HEK293 (cell line): ENCODE data around the gene MICAL3.

ENCODE experiments used
- CTCF ChIA-PET: fragments of 350-600 bp; formaldehyde crosslinking; extraction: SDS; loops from one replicate; lab custom pipeline; 2021; ENCODE audit warnings: antibody characterized with exemption; lab: Yijun Ruan, JAX
- POLR2A ChIA-PET: fragments of 300-600 bp; formaldehyde crosslinking; extraction: SDS; loops from one replicate; lab custom pipeline; 2020; ENCODE audit warnings: antibody characterized with exemption, inconsistent platforms; lab: Yijun Ruan, JAX
- H3K27ac ChIP-seq: fragments of 200-500 bp; sonication (Bioruptor generic); 2 replicates; pipeline ENCODE4 v1.5.1; 2014; ENCODE audit warnings: low read depth, low read length, control low read depth, inconsistent platforms; ENCODE audit errors: extremely low read depth
- H3K36me3 ChIP-seq, 2 experiments: fragments of 200-500 bp in 1 of 2; sonication (Bioruptor generic) in 1 of 2; 1 replicate in 1 of 2; 2 replicates in 1 of 2; pipeline ENCODE4 v1.5.1; 2014 to 2017; ENCODE audit warnings: inconsistent platforms in 2 of 2, low read length in 2 of 2; ENCODE audit not compliant: control insufficient read depth in 2 of 2, insufficient read depth in 1 of 2
- H3K4me1 ChIP-seq: fragments of 200-500 bp; sonication (Bioruptor generic); 2 replicates; pipeline ENCODE4 v1.5.1; 2014; ENCODE audit warnings: mild to moderate bottlenecking, low read length, inconsistent platforms; ENCODE audit not compliant: control insufficient read depth, insufficient read depth
- H3K4me3 ChIP-seq: 2 replicates; pipeline ENCODE4 v1.5.1; 2011; ENCODE audit warnings: low read depth, mild to moderate bottlenecking, control low read depth, low read length, moderate library complexity
- H3K9me3 ChIP-seq: fragments of 200-500 bp; sonication (Bioruptor generic); 2 replicates; pipeline ENCODE4 v1.5.1; 2014; ENCODE audit warnings: low read depth, low read length, inconsistent platforms; ENCODE audit not compliant: control insufficient read depth, insufficient read depth
- FEZF1 ChIP-seq: fragments of 450-650 bp; formaldehyde crosslinking; IDR thresholded peaks from 2 replicates; pipeline ENCODE4 v1.5.1; 2016; ENCODE audit warnings: missing biosample characterization, missing genetic modification characterization
- SCRT2 ChIP-seq: fragments of 450-650 bp; formaldehyde crosslinking; IDR thresholded peaks from 2 replicates; pipeline ENCODE4 v1.5.1; 2016; ENCODE audit warnings: missing biosample characterization, missing genetic modification characterization
- ZNF132 ChIP-seq: fragments of 450-650 bp; formaldehyde crosslinking; IDR thresholded peaks from 2 replicates; pipeline ENCODE4 v1.5.1; 2017; ENCODE audit warnings: missing biosample characterization, missing genetic modification characterization, borderline replicate concordance
- ZNF146 ChIP-seq: fragments of 450-650 bp; formaldehyde crosslinking; IDR thresholded peaks from 2 replicates; pipeline ENCODE4 v1.5.1; 2016; ENCODE audit warnings: missing biosample characterization, missing genetic modification characterization
- ZNF335 ChIP-seq: fragments of 450-650 bp; formaldehyde crosslinking; conservative IDR thresholded peaks from 2 replicates; pipeline ENCODE4 v1.5.1; 2016; ENCODE audit warnings: missing biosample characterization, missing genetic modification characterization
- ZNF398 ChIP-seq: fragments of 450-650 bp; formaldehyde crosslinking; IDR thresholded peaks from 2 replicates; pipeline ENCODE4 v1.5.1; 2017; ENCODE audit warnings: missing biosample characterization, missing genetic modification characterization
- ZNF423 ChIP-seq: fragments of 450-650 bp; formaldehyde crosslinking; IDR thresholded peaks from 2 replicates; pipeline ENCODE4 v1.5.1; 2016; ENCODE audit warnings: missing biosample characterization, missing genetic modification characterization
- ZNF488 ChIP-seq: fragments of 450-650 bp; formaldehyde crosslinking; IDR thresholded peaks from 2 replicates; pipeline ENCODE4 v1.5.1; 2016; ENCODE audit warnings: missing biosample characterization, missing genetic modification characterization
- ZNF510 ChIP-seq: fragments of 450-650 bp; formaldehyde crosslinking; IDR thresholded peaks from 2 replicates; pipeline ENCODE4 v1.5.1; 2018; ENCODE audit warnings: mild to moderate bottlenecking, missing genetic modification characterization, missing biosample characterization; ENCODE audit not compliant: insufficient replicate concordance
- ZNF518A ChIP-seq: fragments of 450-650 bp; formaldehyde crosslinking; conservative IDR thresholded peaks from 2 replicates; pipeline ENCODE4 v1.5.1; 2016; ENCODE audit warnings: low read depth, missing biosample characterization, missing genetic modification characterization
- ZNF555 ChIP-seq: fragments of 450-650 bp; formaldehyde crosslinking; conservative IDR thresholded peaks from 2 replicates; pipeline ENCODE4 v1.5.1; 2017; ENCODE audit warnings: missing biosample characterization, mild to moderate bottlenecking, missing genetic modification characterization, inconsistent platforms
- ZNF626 ChIP-seq: fragments of 450-650 bp; sonication (Bioruptor Pico); formaldehyde crosslinking; IDR thresholded peaks from 2 replicates; pipeline ENCODE4 v1.5.1; 2018; ENCODE audit warnings: missing biosample characterization, missing genetic modification characterization, inconsistent platforms
- ZNF777 ChIP-seq: fragments of 450-650 bp; formaldehyde crosslinking; IDR thresholded peaks from 2 replicates; pipeline ENCODE4 v1.5.1; 2017; ENCODE audit warnings: missing biosample characterization, missing genetic modification characterization, borderline replicate concordance
- ZSCAN4 ChIP-seq: fragments of 450-650 bp; formaldehyde crosslinking; IDR thresholded peaks from 2 replicates; pipeline ENCODE4 v1.5.1; 2017; ENCODE audit warnings: missing biosample characterization, missing genetic modification characterization

The MICAL3 gene

GRCh38 chr22:17864398-17865182 is 159.8 kb downstream of the MICAL3 start (continued):
- TF ChIP-seq FEZF1 (no peak), ZNF626 (tag by site-specific recombination) (no peak), ZNF132 (no peak), ZNF423 (tag by site-specific recombination) (no peak), SCRT2 (peak; percentile 32; the same call in 1 of the 2 replicates), ZNF518A (peak; percentile 54; the same call in 1 of the 2 replicates), ZNF555 (tag by site-specific recombination) (peak; percentile 20; the same call in 1 of the 2 replicates), ZNF335 (tag by site-specific recombination) (no peak), ZNF146 (no peak), ZNF777 (tag by site-specific recombination) (no peak), ZNF398 (tag by site-specific recombination) (no peak), ZNF488 (no peak)

- H3K36me3 ChIP-seq = peaks cover 5 to 51% of the 10 kb centered on the region in 2 experiments; a peak in 2 of 3 replicates
- ChIA-PET CTCF (interaction anchor here (2.6 kb wide), 1 partner anchor 213 kb away, joined by 13 read pairs; no protein-coding TSS in a partner anchor), POLR2A (no interaction called here)
- 0 out of 2 replicates have a peak, but pooled peaks cover under 1% of the 10 kb centered on the region for H3K4me1 ChIP-seq
- TF ChIP-seq ZNF510 (tag by site-specific recombination) (no peak), ZSCAN4 (tag by site-specific recombination) (no peak)
- H3K27ac ChIP-seq = no peak overlapping the region
- H3K4me3 ChIP-seq = no peak overlapping the region
- H3K9me3 ChIP-seq = no peaks in the 10 kb centered on the region
These were observed 161.6 kb downstream of the MICAL3 start for GRCh38 chr22:17862646-17863181.
